Measurements from ENCODE around the gene ZER1.

The ZER1 gene

DNA sequence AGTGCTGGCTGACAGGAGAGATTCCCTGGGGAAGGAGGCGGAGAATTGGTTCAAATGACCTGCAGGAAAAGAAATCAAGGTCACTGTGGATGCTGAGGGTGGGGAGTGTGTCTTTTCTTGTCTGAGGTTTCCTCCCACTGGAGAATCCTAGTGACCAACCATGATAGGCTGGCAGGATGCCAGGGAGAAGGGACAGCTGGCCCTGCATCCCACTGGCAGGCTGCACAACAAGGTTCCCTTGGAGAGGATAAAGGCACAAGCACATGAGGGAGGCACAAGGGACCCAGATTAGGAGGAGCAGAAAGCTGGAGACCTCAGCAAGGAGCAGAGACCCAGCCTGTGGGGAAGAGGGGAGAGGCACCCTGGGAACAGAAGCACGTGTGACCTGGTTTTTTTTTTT, 36.4 kb downstream of the ZER1 start:
- no peak overlapping the region for H3K27ac ChIP-seq
- TF ChIP-seq, protein P1, sequence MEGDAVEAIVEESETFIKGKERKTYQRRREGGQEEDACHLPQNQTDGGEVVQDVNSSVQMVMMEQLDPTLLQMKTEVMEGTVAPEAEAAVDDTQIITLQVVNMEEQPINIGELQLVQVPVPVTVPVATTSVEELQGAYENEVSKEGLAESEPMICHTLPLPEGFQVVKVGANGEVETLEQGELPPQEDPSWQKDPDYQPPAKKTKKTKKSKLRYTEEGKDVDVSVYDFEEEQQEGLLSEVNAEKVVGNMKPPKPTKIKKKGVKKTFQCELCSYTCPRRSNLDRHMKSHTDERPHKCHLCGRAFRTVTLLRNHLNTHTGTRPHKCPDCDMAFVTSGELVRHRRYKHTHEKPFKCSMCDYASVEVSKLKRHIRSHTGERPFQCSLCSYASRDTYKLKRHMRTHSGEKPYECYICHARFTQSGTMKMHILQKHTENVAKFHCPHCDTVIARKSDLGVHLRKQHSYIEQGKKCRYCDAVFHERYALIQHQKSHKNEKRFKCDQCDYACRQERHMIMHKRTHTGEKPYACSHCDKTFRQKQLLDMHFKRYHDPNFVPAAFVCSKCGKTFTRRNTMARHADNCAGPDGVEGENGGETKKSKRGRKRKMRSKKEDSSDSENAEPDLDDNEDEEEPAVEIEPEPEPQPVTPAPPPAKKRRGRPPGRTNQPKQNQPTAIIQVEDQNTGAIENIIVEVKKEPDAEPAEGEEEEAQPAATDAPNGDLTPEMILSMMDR (IDR thresholded peaks at IDR 0.05) = no peak
- no peak for TF ChIP-seq ZFX (IDR thresholded peaks at IDR 0.05; ENCODE audit: borderline replicate concordance)

DNA sequence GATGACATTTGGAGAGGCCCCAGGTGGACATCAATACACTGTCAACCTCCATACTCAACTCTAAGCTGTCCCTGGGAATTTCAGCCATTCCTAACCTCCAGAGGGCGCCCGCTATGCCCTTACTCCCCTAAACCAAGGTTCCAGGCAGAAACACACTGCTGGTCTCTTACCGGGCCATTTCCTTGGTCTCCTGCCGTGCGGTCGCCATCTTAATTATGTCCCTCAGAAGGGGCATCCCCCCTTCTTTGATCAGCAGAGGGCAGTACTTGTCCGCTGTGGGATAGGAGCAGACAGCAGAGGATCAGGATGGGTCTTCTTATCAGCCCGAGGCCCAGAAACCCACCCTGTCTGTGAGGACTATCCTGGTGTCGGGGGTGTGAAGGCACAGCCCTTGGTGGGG, 38.5 kb downstream of the ZER1 start:
- TF ChIP-seq, protein P1 (IDR thresholded peaks at IDR 0.05) = peak; percentile 79
- no peak for TF ChIP-seq ZFX (IDR thresholded peaks at IDR 0.05; ENCODE audit: borderline replicate concordance)
- no peak overlapping the region for H3K27ac ChIP-seq

DNA sequence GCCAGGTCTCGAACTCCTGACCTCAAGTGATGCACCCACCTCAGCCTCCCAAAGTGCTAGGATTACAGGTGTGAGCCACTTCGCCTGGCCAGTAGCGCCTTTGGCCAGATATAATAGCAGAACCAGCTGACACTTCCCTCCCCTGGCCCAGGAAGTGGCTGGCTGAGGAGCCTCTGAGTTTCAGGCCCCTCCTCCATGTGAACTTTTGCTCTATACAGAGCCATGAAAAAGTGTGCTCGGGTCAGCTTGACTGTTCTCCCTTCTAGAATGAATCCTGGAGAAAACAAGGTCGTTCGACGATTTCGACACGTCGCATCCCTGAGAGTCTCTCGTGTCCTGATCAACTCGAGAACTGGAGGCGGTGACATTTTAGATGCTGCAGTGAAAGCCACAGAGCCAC, 39.2 kb downstream of the ZER1 start:
- TF ChIP-seq, protein P1 (IDR thresholded peaks at IDR 0.05) = no peak
- no peak for TF ChIP-seq ZFX (IDR thresholded peaks at IDR 0.05; ENCODE audit: borderline replicate concordance)

DNA sequence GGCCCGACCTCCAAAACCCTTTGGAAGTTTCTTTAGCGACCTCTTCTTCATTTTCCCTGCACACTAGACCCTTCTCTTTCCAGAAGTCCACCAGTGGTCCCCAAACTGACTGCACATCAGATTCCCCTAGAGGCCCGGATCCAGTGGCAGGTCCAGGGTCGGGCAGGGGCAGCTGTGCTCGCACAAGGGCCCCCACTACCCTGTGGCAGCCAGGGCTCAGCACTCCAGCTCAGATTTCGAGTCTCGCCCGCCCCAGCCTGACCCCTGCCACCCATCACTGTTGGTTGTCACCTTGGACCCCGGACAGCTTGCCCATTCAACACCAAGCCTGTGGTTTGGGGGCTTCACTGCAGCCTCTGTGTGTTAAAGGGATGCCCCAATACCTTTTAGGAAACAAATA, 40.0 kb downstream of the ZER1 start:
- TF ChIP-seq, protein P1 (IDR thresholded peaks at IDR 0.05) = no peak
- TF ChIP-seq ZFX (IDR thresholded peaks at IDR 0.05; ENCODE audit: borderline replicate concordance) = no peak
- H3K27ac ChIP-seq = no peak overlapping the region

More for the DNA sequence above, 39.2 kb downstream of the ZER1 start:
- no peak overlapping the region for H3K27ac ChIP-seq

DNA sequence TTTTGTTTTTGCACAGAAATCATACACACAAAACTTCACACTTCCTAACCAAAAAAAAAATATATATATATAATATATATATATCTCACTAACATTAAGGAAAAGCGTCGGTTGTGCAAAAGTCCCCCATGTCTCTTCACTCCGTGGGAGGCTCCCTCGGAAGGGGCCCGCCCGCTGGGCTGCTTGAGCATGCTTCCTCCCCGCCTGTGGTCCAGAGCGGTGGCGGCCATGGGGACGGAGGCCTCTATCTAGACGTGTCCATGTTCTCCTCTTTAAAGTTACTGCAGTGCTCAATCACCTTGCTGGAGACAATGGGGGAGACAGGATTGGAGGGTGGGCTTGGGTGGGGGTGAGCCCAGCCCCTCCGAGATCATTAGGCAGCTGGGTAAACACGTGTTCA, 40.6 kb downstream of the ZER1 start:
- no peak overlapping the region for H3K27ac ChIP-seq
- TF ChIP-seq ZFX (IDR thresholded peaks at IDR 0.05; ENCODE audit: borderline replicate concordance) = no peak
- TF ChIP-seq, protein P1 (IDR thresholded peaks at IDR 0.05) = no peak

DNA sequence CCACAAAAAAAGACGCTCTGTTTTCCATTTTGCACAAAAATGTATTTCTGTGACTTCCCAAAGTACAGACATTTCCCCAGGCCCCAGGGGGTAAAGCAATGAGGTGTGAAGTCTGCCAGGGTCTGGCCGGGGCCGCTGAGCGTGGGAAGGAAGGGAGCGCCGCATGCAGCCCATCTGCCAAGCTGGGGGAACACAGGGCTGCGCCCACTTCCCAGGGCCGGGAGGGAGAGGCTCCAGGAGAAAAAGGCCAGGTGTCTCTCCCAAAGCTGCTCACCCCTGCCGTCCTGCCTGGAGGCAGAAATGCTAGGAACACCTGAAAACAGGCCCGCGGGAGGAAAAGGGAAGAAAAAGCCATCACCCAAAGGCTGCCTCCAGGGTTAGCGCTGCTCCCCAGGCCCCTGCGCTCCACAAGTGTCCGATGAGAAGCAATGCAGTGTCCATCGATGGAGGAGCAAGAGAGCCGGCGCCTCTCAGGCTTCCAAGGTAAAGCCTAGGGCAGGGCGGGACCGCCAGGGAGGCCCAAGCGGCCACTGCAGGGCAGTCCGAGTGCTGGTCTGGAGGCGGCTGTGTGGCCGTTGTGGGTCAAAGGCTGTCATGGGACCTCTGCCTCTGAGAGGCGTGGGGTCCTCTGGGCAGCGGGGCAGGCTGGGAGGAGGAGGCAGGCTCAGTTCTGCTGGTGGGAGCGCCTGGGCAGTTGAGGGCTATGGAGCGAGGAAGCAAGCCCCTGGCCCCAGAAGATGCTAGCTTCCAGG, 41.8 kb downstream of the ZER1 start:
- H3K27ac ChIP-seq = no peak overlapping the region
- TF ChIP-seq ZFX (IDR thresholded peaks at IDR 0.05; ENCODE audit: borderline replicate concordance) = no peak
- TF ChIP-seq, protein P1 (IDR thresholded peaks at IDR 0.05) = no peak

DNA sequence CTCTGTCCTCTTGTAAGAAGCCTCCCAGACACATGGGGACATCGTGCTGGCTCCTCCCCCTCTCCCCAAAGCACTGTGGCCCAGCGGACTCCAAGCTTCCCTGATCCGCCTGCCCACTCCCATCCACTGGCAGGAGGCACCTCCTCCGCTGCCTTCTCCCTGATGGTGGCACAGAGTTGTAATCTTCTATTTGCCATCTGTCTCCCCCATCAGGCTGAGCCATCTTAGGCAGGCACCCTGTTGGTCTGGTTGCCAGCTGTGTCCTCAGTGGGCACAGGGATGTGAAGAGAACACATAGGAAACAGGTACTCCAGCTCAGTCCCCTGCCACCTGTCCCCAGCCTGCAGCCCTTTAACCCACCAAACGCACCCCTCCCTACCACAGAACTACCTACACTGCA, 42.4 kb downstream of the ZER1 start:
- H3K27ac ChIP-seq = no peak overlapping the region

More for the DNA sequence above, 42.4 kb downstream of the ZER1 start:
- TF ChIP-seq, protein P1 (IDR thresholded peaks at IDR 0.05) = no peak
- TF ChIP-seq ZFX (IDR thresholded peaks at IDR 0.05; ENCODE audit: borderline replicate concordance) = no peak
